Neural cell (in vitro differentiated cells): ENCODE results near the gene FARP1.

Experiments
- EP300 ChIP-seq: fragments of 450-650 bp; conservative IDR thresholded peaks from 2 replicates; pipeline ENCODE4 v1.6.1; 2014; ENCODE audit warnings: antibody characterized with exemption, mild to moderate bottlenecking, moderate library complexity; ENCODE audit not compliant: poor library complexity, severe bottlenecking
- EZH2 ChIP-seq: fragments of 200-600, 300-800 bp; shearing (Covaris generic), sonication (generic); IDR thresholded peaks from 2 replicates; pipeline ENCODE4 v1.6.1; 2014; ENCODE audit warnings: antibody characterized with exemption, low read length, borderline replicate concordance, mild to moderate bottlenecking; ENCODE audit not compliant: insufficient read depth, poor library complexity, severe bottlenecking
- MXI1 ChIP-seq: fragments of 450-650 bp; conservative IDR thresholded peaks from 2 replicates; pipeline ENCODE4 v1.6.1; 2014; ENCODE audit warnings: antibody characterized with exemption, mild to moderate bottlenecking; ENCODE audit not compliant: poor library complexity, severe bottlenecking
- POLR2AphosphoS5 ChIP-seq: IDR thresholded peaks from 2 replicates; pipeline ENCODE4 v1.6.1; 2012
- RAD21 ChIP-seq: fragments of 450-650 bp; conservative IDR thresholded peaks from 2 replicates; pipeline ENCODE4 v1.6.1; 2014; ENCODE audit warnings: antibody characterized with exemption, mild to moderate bottlenecking, moderate library complexity
- SMC3 ChIP-seq: fragments of 450-650 bp; conservative IDR thresholded peaks from 2 replicates; pipeline ENCODE4 v1.6.1; 2014; ENCODE audit warnings: antibody characterized with exemption, mild to moderate bottlenecking, moderate library complexity; ENCODE audit not compliant: poor library complexity
- TAF1 ChIP-seq: IDR thresholded peaks from 2 replicates; pipeline ENCODE4 v1.6.1; 2012; ENCODE audit warnings: low read depth
- TF ChIP-seq, protein P1 (sequence below): fragments of 450-650 bp; IDR thresholded peaks from 2 replicates; pipeline ENCODE4 v1.5.1; 2014; ENCODE audit warnings: antibody characterized with exemption, mild to moderate bottlenecking, moderate library complexity; ENCODE audit not compliant: poor library complexity, severe bottlenecking
- TF ChIP-seq, protein P2 (sequence below): IDR thresholded peaks from 2 replicates; pipeline ENCODE4 v1.6.1; 2012; ENCODE audit warnings: borderline replicate concordance

DNA sequence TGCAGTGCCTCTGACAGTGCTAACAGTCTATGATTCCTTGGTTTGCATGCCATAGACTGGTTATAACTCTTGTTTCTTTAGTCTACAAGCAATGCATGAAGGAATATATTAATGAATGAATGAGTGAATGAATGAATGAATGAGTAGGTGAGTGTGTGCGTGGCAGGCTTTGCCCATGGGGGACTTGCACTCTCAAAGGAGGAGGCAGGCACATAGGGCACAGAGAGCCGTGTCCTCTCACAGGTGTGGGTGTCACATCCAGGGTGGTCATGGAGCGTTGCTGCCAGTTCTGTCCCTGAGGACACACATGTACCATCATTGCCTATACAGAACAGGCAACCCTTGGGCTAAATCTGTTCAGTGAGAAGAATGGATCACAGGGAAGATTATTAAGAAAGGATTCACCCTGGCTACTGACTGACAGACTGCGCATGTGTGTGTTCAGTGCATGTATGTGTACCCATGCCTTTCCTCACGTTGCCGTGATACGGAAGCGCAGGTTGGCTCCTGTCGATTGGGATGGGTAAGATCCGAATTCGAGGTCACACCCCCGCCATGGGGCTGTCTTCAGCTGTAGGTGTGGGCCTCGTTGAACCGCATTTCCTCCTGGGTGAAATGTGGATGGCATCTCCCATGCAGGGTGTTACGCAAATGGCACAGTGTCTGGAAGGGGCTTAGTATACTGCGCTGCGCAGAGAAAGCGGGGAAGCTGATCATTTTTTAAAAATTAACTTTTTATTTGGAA is 272.6 kb downstream of the FARP1 start:
- TF ChIP-seq EP300 = no peak
- TF ChIP-seq, protein P1, sequence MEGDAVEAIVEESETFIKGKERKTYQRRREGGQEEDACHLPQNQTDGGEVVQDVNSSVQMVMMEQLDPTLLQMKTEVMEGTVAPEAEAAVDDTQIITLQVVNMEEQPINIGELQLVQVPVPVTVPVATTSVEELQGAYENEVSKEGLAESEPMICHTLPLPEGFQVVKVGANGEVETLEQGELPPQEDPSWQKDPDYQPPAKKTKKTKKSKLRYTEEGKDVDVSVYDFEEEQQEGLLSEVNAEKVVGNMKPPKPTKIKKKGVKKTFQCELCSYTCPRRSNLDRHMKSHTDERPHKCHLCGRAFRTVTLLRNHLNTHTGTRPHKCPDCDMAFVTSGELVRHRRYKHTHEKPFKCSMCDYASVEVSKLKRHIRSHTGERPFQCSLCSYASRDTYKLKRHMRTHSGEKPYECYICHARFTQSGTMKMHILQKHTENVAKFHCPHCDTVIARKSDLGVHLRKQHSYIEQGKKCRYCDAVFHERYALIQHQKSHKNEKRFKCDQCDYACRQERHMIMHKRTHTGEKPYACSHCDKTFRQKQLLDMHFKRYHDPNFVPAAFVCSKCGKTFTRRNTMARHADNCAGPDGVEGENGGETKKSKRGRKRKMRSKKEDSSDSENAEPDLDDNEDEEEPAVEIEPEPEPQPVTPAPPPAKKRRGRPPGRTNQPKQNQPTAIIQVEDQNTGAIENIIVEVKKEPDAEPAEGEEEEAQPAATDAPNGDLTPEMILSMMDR = no peak
- TF ChIP-seq, protein P2, sequence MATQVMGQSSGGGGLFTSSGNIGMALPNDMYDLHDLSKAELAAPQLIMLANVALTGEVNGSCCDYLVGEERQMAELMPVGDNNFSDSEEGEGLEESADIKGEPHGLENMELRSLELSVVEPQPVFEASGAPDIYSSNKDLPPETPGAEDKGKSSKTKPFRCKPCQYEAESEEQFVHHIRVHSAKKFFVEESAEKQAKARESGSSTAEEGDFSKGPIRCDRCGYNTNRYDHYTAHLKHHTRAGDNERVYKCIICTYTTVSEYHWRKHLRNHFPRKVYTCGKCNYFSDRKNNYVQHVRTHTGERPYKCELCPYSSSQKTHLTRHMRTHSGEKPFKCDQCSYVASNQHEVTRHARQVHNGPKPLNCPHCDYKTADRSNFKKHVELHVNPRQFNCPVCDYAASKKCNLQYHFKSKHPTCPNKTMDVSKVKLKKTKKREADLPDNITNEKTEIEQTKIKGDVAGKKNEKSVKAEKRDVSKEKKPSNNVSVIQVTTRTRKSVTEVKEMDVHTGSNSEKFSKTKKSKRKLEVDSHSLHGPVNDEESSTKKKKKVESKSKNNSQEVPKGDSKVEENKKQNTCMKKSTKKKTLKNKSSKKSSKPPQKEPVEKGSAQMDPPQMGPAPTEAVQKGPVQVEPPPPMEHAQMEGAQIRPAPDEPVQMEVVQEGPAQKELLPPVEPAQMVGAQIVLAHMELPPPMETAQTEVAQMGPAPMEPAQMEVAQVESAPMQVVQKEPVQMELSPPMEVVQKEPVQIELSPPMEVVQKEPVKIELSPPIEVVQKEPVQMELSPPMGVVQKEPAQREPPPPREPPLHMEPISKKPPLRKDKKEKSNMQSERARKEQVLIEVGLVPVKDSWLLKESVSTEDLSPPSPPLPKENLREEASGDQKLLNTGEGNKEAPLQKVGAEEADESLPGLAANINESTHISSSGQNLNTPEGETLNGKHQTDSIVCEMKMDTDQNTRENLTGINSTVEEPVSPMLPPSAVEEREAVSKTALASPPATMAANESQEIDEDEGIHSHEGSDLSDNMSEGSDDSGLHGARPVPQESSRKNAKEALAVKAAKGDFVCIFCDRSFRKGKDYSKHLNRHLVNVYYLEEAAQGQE = no peak
- no peak for TF ChIP-seq SMC3
- TF ChIP-seq TAF1 = no peak
- TF ChIP-seq EZH2 = no peak
- TF ChIP-seq POLR2AphosphoS5 = no peak
- no peak for TF ChIP-seq MXI1
- TF ChIP-seq RAD21 = no peak
